ENCODE measurements around the gene TNFAIP3.

DNA sequence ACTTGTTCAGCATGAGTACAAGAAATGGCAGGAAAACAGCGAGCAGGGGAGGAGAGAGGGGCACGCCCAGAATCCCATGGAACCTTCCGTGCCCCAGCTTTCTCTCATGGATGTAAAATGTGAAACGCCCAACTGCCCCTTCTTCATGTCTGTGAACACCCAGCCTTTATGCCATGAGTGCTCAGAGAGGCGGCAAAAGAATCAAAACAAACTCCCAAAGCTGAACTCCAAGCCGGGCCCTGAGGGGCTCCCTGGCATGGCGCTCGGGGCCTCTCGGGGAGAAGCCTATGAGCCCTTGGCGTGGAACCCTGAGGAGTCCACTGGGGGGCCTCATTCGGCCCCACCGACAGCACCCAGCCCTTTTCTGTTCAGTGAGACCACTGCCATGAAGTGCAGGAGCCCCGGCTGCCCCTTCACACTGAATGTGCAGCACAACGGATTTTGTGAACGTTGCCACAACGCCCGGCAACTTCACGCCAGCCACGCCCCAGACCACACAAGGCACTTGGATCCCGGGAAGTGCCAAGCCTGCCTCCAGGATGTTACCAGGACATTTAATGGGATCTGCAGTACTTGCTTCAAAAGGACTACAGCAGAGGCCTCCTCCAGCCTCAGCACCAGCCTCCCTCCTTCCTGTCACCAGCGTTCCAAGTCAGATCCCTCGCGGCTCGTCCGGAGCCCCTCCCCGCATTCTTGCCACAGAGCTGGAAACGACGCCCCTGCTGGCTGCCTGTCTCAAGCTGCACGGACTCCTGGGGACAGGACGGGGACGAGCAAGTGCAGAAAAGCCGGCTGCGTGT, 11.6 kb downstream of the TNFAIP3 start:
- TF ChIP-seq, protein P1, sequence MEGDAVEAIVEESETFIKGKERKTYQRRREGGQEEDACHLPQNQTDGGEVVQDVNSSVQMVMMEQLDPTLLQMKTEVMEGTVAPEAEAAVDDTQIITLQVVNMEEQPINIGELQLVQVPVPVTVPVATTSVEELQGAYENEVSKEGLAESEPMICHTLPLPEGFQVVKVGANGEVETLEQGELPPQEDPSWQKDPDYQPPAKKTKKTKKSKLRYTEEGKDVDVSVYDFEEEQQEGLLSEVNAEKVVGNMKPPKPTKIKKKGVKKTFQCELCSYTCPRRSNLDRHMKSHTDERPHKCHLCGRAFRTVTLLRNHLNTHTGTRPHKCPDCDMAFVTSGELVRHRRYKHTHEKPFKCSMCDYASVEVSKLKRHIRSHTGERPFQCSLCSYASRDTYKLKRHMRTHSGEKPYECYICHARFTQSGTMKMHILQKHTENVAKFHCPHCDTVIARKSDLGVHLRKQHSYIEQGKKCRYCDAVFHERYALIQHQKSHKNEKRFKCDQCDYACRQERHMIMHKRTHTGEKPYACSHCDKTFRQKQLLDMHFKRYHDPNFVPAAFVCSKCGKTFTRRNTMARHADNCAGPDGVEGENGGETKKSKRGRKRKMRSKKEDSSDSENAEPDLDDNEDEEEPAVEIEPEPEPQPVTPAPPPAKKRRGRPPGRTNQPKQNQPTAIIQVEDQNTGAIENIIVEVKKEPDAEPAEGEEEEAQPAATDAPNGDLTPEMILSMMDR (IDR thresholded peaks at IDR 0.05): no peak
- TF ChIP-seq POLR2A (IDR thresholded peaks at IDR 0.05): no peak

Measured in lower leg skin (tissue), 3 donors.